Bone marrow (tissue), 2 donors: ENCODE measurements around the gene PTPRZ1.

Source experiments
- DNase-seq, 2 donors: peaks; one replicate each; lab custom pipeline; 2025; lab: John Stamatoyannopoulos, UW

Gene PTPRZ1

GRCh38 chr7:121954803-121955202 is 81.8 kb downstream of the PTPRZ1 start:
- no peak for DNase-seq

- no peak for DNase-seq
Observed at GRCh38 chr7:121957626-121958025, 84.7 kb downstream of the PTPRZ1 start.

GRCh38 chr7:121960678-121961077 is 87.7 kb downstream of the PTPRZ1 start:
- no peak for DNase-seq

- no peak for DNase-seq
Observed at GRCh38 chr7:121961089-121961867, 88.3 kb downstream of the PTPRZ1 start.

- no peak for DNase-seq
Observed at GRCh38 chr7:121966276-121966934, 93.4 kb downstream of the PTPRZ1 start.

- no peak for DNase-seq
Observed at GRCh38 chr7:121966935-121967332, 94.0 kb downstream of the PTPRZ1 start.

- DNase-seq: no peak
Observed at GRCh38 chr7:121985476-121986030, 112.6 kb downstream of the PTPRZ1 start.

- no peak for DNase-seq
Observed at GRCh38 chr7:121992068-121992467, 119.1 kb downstream of the PTPRZ1 start.

- DNase-seq: peak in 1 of 2 donors; percentile 4
Observed at GRCh38 chr7:121994625-121995410, 121.9 kb downstream of the PTPRZ1 start.

- DNase-seq: no peak
Observed at GRCh38 chr7:122006687-122007086, 133.7 kb downstream of the PTPRZ1 start.

- DNase-seq: no peak
Observed at GRCh38 chr7:122010116-122010515, 137.2 kb downstream of the PTPRZ1 start.

- DNase-seq: no peak
Observed at GRCh38 chr7:122013065-122013464, 140.1 kb downstream of the PTPRZ1 start.

- no peak for DNase-seq
Observed at GRCh38 chr7:122013630-122014029, 140.7 kb downstream of the PTPRZ1 start.

GRCh38 chr7:122014697-122015096 is 141.7 kb downstream of the PTPRZ1 start:
- no peak for DNase-seq

- no peak for DNase-seq
Observed at GRCh38 chr7:122018032-122018431, 145.1 kb downstream of the PTPRZ1 start.

- no peak for DNase-seq
Observed at GRCh38 chr7:122027058-122027457, 154.1 kb downstream of the PTPRZ1 start.

GRCh38 chr7:122033641-122034040 is 160.7 kb downstream of the PTPRZ1 start:
- DNase-seq: no peak

- DNase-seq: no peak
Observed at GRCh38 chr7:122035876-122036275, 162.9 kb downstream of the PTPRZ1 start.

- DNase-seq: no peak
Observed at GRCh38 chr7:122038134-122038533, 165.2 kb downstream of the PTPRZ1 start.

- DNase-seq: no peak
Observed at GRCh38 chr7:122038904-122039303, 165.9 kb downstream of the PTPRZ1 start.

- no peak for DNase-seq
Observed at GRCh38 chr7:122040147-122040546, 167.2 kb downstream of the PTPRZ1 start.

- no peak for DNase-seq
Observed at GRCh38 chr7:122046402-122046801, 173.4 kb downstream of the PTPRZ1 start.
